ENCODE data around the gene IL1R1. TPM values are rescaled to one million over a fixed set of nuclear protein-coding genes. Genes with fewer than 3 reads are reported as not detected.
A peak's percentile ranks its signal among the peaks of the same experiment; 100 is the strongest.

Gene IL1R1
- total and polyA plus RNA-seq, 8 donors = 17.5 to 109 (median 51.3) TPM

DNA sequence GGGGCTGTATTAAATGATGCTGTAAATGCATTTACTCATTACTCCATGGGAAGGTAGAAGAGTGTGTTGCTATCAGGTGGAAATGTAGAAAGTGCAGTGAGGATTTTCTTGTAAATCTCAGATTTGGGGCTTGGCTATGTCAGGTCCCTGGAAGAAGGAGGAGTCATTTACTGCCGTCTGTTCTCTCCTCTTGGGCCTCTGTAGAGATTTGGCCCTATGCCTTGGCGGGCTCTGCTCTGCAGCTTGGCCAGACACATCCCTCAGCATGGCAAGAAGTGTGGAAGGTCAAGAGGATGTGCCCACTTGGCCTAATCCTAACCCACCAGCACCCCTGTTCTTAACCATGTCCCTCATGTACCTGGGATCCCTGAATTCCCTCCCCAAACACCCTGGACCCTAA lies 6.7 kb downstream of the IL1R1 start:
- TF ChIP-seq POLR2AphosphoS5 (IDR thresholded peaks at IDR 0.05) = no peak
- TF ChIP-seq EP300 (IDR thresholded peaks at IDR 0.05) = no peak
- TF ChIP-seq, protein P1, sequence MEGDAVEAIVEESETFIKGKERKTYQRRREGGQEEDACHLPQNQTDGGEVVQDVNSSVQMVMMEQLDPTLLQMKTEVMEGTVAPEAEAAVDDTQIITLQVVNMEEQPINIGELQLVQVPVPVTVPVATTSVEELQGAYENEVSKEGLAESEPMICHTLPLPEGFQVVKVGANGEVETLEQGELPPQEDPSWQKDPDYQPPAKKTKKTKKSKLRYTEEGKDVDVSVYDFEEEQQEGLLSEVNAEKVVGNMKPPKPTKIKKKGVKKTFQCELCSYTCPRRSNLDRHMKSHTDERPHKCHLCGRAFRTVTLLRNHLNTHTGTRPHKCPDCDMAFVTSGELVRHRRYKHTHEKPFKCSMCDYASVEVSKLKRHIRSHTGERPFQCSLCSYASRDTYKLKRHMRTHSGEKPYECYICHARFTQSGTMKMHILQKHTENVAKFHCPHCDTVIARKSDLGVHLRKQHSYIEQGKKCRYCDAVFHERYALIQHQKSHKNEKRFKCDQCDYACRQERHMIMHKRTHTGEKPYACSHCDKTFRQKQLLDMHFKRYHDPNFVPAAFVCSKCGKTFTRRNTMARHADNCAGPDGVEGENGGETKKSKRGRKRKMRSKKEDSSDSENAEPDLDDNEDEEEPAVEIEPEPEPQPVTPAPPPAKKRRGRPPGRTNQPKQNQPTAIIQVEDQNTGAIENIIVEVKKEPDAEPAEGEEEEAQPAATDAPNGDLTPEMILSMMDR (IDR thresholded peaks at IDR 0.05) = no peak
- no peak for TF ChIP-seq POLR2A (IDR thresholded peaks at IDR 0.05)
- intact Hi-C loops (cut with DNase I; ENCODE audit: low total_unique reads) = no loop called here
- no peak for DNase-seq
- H3K9me3 ChIP-seq = peaks cover 0 to 44% (median 23%) of the 10 kb centered on the region in 4 donors
- WGBS, 5 donors = 60 to 94% (median 93%) methylated on average over 2 of the region's 2 CpGs
- peaks cover 7 to 77% (median 14%) of the 10 kb centered on the region in 4 donors for H3K4me1 ChIP-seq
- H3K4me3 ChIP-seq = no peak overlapping the region
- peak overlapping the region in 3 of 5 donors; percentile 0 to 54 (median 3) for H3K27ac ChIP-seq
- H3K36me3 ChIP-seq = peaks cover 9 to 61% (median 18%) of the 10 kb centered on the region in 4 donors
- H3K27me3 ChIP-seq = no peaks in the 10 kb centered on the region

DNA sequence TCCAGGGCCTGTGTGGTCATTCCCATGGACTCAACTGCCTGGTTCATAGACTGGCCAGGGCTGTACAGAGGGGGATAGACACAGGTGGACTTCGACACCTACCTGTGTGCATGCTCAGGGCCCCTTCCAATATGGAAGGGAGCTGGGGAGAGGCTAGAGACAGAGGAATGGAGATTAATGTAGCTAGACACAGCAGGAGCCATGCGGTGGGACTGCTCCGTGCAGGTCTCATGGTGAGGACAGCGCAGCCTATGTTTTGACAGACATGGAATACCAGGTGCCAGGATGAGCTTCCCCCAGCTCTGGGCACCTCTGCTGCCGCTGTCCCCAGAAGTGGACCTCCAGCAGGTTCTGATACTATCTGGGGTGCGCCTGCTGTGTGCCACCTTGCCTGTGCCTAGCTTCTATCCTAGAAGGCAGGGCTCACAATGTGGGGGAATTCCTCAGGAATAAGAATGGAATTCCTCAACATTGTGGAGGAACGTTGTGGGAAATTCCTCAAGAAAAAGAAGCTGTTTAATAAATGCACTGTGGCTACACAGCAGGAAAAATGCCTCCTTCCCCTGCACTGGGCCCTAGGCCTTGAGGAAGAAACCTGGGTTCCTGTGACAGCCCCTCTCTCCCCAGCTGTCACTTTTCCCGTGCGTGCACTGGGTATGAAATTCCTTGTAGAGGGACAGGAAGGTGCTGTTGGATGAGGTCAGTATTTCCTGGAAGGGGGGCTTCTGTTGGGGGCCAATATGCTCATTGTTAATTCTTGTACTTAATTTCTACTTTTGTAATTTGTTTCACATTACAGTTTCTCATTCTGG lies 7.3 kb downstream of the IL1R1 start:
- H3K4me1 ChIP-seq = peaks cover 7 to 77% (median 18%) of the 10 kb centered on the region in 4 donors
- WGBS, 5 donors = 83 to 90% (median 86%) methylated on average over 9 of the region's 9 CpGs
- TF ChIP-seq EP300 (IDR thresholded peaks at IDR 0.05) (no peak), POLR2A (IDR thresholded peaks at IDR 0.05) (no peak), POLR2AphosphoS5 (IDR thresholded peaks at IDR 0.05) (no peak)
- TF ChIP-seq, protein P1 (IDR thresholded peaks at IDR 0.05) = no peak
- peak overlapping the region in 3 of 5 donors; percentile 0 to 54 (median 3) for H3K27ac ChIP-seq
- H3K9me3 ChIP-seq = peaks cover 0 to 44% (median 22%) of the 10 kb centered on the region in 4 donors
- intact Hi-C loops (cut with DNase I; ENCODE audit: low total_unique reads) = no loop called here
- H3K27me3 ChIP-seq = no peaks in the 10 kb centered on the region
- H3K36me3 ChIP-seq = peaks cover 15 to 64% (median 25%) of the 10 kb centered on the region in 4 donors
- H3K4me3 ChIP-seq = no peak overlapping the region
- peak in 1 of 2 donors; percentile 24 for DNase-seq

DNA sequence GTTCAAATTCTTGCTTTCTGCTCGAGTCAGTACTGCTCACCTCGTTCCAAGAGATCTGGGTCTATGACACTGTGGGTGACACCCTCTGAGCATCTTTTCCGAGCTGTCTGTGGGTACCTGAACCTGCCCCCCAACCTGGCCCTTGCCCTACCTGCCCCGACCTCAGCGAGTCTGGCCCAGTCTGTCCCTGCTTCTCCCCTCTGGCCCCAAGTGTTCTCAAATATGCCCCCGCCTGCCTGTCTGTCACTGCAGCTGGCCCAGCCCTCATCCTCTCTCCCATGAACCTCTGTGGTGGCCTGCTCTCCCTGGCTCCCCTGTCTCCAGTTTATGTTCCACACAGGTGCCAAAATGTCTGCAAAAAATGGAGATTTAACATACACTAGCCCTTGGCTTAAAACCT lies 11.8 kb downstream of the IL1R1 start:
- peaks cover 26 to 74% (median 43%) of the 10 kb centered on the region in 4 donors for H3K4me1 ChIP-seq
- DNase-seq = no peak
- H3K9me3 ChIP-seq = peaks cover 0 to under 1% (median 0%) of the 10 kb centered on the region in 4 donors
- H3K36me3 ChIP-seq = peaks cover 11 to 69% (median 36%) of the 10 kb centered on the region in 4 donors
- intact Hi-C loops (cut with DNase I; ENCODE audit: low total_unique reads) = no loop called here
- peak overlapping the region in 4 of 5 donors; percentile 69 to 89 (median 80) for H3K27ac ChIP-seq
- H3K27me3 ChIP-seq = no peaks in the 10 kb centered on the region
- WGBS, 5 donors = 88 to 96% (median 90%) methylated on average over 6 of the region's 6 CpGs
- no peak overlapping the region for H3K4me3 ChIP-seq
- TF ChIP-seq, protein P1 (IDR thresholded peaks at IDR 0.05) = no peak
- no peak for TF ChIP-seq EP300 (IDR thresholded peaks at IDR 0.05)
- TF ChIP-seq POLR2AphosphoS5 (IDR thresholded peaks at IDR 0.05) = no peak
- no peak for TF ChIP-seq POLR2A (IDR thresholded peaks at IDR 0.05)

DNA sequence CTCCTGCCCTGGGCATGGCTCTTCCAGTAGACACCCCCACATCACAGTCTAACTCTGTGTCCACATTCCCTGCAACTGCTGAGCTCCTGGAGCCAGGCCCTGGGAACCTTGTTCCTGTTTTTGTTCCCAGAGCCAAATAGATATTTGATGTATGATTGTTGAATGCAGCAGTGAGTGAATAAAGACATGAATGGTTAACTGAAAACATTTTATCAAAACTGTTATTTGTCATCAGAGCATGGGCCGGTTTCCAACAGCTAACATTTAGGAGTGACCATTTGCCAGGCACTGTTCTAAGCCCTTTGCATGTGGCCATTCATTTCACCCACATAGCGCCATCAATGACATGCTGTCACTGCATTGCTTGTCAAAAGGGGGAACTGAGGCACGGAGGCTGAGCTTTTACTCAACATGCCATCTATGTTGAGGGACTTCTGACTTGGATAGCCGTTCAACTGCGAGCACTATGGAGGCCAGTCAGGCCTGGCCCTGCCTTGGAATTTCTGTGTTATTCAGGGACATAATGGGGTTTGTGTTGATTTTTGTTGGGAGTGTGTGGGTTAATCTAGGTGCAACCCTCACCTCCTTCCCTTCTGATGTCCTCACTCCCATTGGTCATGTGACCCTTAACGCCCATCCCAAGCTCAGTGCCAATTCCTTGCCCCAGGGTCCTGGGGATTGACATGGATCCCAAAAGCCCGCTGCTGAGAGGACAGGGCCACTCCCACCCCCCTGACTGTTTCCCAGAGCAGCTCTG lies 12.6 kb downstream of the IL1R1 start:
- Histone ChIP-seq H3K4me1 (peaks cover 24 to 71% (median 42%) of the 10 kb centered on the region in 4 donors), H3K27me3 (no peaks in the 10 kb centered on the region), H3K27ac (peak overlapping the region; percentile 69 to 89 (median 78)), H3K9me3 (no peaks in the 10 kb centered on the region), H3K36me3 (peaks cover 11 to 77% (median 43%) of the 10 kb centered on the region in 4 donors), H3K4me3 (peak overlapping the region in 1 of 4 donors; percentile 15)
- intact Hi-C loops (cut with DNase I; ENCODE audit: low total_unique reads) = no loop called here
- WGBS, 5 donors = 60 to 75% (median 66%) methylated on average over 7 of the region's 7 CpGs
- TF ChIP-seq POLR2A (IDR thresholded peaks at IDR 0.05) = no peak
- TF ChIP-seq POLR2AphosphoS5 (IDR thresholded peaks at IDR 0.05) = no peak
- TF ChIP-seq, protein P1 (IDR thresholded peaks at IDR 0.05) = no peak
- no peak for TF ChIP-seq EP300 (IDR thresholded peaks at IDR 0.05)
- no peak for DNase-seq

Data from stomach (tissue), 9 donors.